ENCODE data around the gene MIA3.

DNA sequence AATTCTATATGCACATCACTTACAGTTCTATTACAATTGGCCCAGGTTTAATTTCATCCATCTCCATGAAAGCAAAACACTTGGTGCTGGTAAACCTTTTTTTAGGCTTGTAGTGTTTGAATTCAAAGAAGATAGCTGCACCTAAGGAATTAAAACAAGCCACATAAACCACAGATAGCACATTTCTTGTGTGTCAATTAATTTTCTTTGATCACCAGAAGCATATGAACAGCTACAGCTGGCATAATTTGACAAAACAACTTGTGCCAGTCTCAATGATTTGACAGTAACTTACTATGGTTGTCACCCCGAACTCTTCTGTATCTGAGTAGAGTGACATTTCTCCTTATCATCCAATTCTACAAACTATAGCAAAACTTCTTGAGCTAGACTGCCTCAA, 52.2 kb downstream of the MIA3 start:
- TF ChIP-seq CTCF (conservative IDR thresholded peaks at IDR 0.05) (no peak), ZFX (IDR thresholded peaks at IDR 0.05) (no peak)

All from C4-2B (cell line).